Measurements from ENCODE around the gene CCNL2. TPM values are rescaled to one million over a fixed set of nuclear protein-coding genes. Genes with fewer than 3 reads are reported as not detected.

CCNL2 gene
- total RNA-seq, 4 donors from 2014 or later: 31.6 to 248 (median 127) TPM

- Histone ChIP-seq H3K9me3 (no peaks in the 10 kb centered on the region), H3K27me3 (no peaks in the 10 kb centered on the region), H3K4me3 (peak overlapping the region in 1 of 2 donors; percentile 71), H3K4me1 (peaks cover 0 to 98% (median 70%) of the 10 kb centered on the region in 3 donors), H3K27ac (peak overlapping the region; percentile 79 to 97 (median 94)), H3K36me3 (no peaks in the 10 kb centered on the region)
- no peak for TF ChIP-seq EP300 (IDR thresholded peaks at IDR 0.05)
- TF ChIP-seq POLR2A (IDR thresholded peaks at IDR 0.05): no peak
- no peak for TF ChIP-seq POLR2AphosphoS5 (IDR thresholded peaks at IDR 0.05)
- TF ChIP-seq, protein P1, sequence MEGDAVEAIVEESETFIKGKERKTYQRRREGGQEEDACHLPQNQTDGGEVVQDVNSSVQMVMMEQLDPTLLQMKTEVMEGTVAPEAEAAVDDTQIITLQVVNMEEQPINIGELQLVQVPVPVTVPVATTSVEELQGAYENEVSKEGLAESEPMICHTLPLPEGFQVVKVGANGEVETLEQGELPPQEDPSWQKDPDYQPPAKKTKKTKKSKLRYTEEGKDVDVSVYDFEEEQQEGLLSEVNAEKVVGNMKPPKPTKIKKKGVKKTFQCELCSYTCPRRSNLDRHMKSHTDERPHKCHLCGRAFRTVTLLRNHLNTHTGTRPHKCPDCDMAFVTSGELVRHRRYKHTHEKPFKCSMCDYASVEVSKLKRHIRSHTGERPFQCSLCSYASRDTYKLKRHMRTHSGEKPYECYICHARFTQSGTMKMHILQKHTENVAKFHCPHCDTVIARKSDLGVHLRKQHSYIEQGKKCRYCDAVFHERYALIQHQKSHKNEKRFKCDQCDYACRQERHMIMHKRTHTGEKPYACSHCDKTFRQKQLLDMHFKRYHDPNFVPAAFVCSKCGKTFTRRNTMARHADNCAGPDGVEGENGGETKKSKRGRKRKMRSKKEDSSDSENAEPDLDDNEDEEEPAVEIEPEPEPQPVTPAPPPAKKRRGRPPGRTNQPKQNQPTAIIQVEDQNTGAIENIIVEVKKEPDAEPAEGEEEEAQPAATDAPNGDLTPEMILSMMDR (IDR thresholded peaks at IDR 0.05): no peak
- 46 to 67% methylated on average over 7 to 9 of the region's 28 CpGs for WGBS, 2 donors (ENCODE audit: low coverage in 1 of 2)
- no peak for ATAC-seq
These were observed 33.3 kb upstream of the CCNL2 start for GRCh38 chr1:1432274-1432950.

DNA sequence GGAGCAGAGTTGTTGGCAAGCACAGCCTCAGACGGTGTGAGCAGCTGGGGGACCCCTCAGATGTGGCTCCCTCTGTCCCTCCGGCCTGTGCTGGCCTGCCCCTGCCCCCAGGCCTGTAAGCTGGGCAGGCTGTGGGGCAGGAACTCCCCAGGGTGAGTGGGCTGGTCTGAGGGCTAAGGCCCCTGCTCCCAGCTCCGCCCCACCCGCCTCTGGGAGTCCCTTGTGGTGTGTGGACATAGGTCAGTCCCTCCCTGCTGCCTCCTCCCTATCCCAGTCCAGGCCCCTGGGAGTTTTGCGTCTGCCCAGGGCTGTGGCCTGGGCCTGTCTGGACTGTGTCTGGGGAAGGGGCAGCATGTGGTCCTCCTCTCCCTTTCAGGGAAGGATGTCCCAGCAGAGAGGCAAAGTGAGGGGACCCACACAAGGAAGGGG, 32.7 kb upstream of the CCNL2 start:
- TF ChIP-seq POLR2A (IDR thresholded peaks at IDR 0.05): peak in 1 of 2 donors; percentile 9
- TF ChIP-seq, protein P1 (IDR thresholded peaks at IDR 0.05): no peak
- Histone ChIP-seq H3K4me3 (no peak overlapping the region), H3K27ac (peak overlapping the region; percentile 79 to 97 (median 94)), H3K9me3 (no peaks in the 10 kb centered on the region), H3K36me3 (no peaks in the 10 kb centered on the region), H3K27me3 (no peaks in the 10 kb centered on the region), H3K4me1 (peaks cover 0 to 98% (median 66%) of the 10 kb centered on the region in 3 donors)
- WGBS, 2 donors (ENCODE audit: low coverage in 1 of 2): no CpG with 5 or more reads among the region's 5 CpGs
- peak; percentile 21 for ATAC-seq

GRCh38 chr1:1430992-1431844, 32.1 kb upstream of the CCNL2 start:
- Histone ChIP-seq H3K36me3 (no peaks in the 10 kb centered on the region), H3K27me3 (no peaks in the 10 kb centered on the region), H3K4me1 (peaks cover 0 to 98% (median 61%) of the 10 kb centered on the region in 3 donors), H3K27ac (peak overlapping the region; percentile 79 to 97 (median 94)), H3K9me3 (no peaks in the 10 kb centered on the region), H3K4me3 (peak overlapping the region in 1 of 2 donors; percentile 32)
- WGBS, 2 donors (ENCODE audit: low coverage in 1 of 2): no CpG with 5 or more reads among the region's 18 CpGs
- TF ChIP-seq POLR2AphosphoS5 (IDR thresholded peaks at IDR 0.05) (no peak), EP300 (IDR thresholded peaks at IDR 0.05) (no peak), POLR2A (IDR thresholded peaks at IDR 0.05) (no peak)
- TF ChIP-seq, protein P1 (IDR thresholded peaks at IDR 0.05): no peak
- no peak for ATAC-seq

DNA sequence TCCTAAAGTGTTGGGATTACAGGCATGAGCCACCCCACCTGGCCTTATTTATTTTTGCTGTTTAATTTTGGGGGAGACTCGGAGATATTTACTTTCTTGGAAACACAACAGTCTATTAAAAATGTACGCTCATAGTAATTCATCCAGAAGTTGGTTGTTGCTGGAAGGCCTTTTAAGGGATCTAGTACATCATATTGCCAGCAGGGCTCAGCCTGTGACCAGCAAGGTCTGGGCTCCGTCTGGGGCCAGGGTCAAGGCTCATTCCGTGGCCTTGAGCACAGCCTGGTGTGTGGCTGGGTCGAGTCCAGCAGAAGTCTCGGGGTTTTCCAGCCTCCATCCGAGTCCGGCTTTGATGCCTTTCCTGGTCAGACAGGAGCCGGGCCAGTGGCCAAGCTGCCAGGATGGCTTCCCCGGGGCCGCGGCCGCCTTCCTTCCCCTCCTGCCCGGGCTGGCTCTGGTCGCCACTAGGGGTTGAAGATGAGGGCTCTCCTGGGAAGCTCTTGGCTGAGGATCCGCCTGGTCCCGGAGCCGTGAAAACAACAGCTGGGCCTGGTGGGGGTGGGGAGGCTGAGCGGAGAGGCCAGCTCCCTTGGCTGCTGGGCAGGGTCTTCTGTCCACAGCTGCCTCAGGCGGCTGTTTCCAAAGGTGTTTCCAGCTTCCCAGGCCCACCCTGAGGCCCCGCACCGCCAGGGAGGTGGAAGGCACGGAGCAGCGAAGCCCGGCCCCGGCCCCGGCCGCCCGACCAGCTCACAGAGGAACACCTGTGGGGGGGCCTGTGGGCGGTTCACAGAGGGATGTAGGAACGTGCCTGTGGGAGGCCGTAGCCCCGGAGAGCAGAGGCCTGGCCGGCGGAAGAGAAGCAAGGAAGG, 31.2 kb upstream of the CCNL2 start:
- Histone ChIP-seq H3K4me3 (peak overlapping the region in 1 of 2 donors; percentile 32), H3K27me3 (no peaks in the 10 kb centered on the region), H3K4me1 (peaks cover 0 to 94% (median 57%) of the 10 kb centered on the region in 3 donors), H3K36me3 (no peaks in the 10 kb centered on the region), H3K27ac (peak overlapping the region; percentile 79 to 97 (median 94)), H3K9me3 (no peaks in the 10 kb centered on the region)
- TF ChIP-seq POLR2A (IDR thresholded peaks at IDR 0.05) (no peak), POLR2AphosphoS5 (IDR thresholded peaks at IDR 0.05) (peak; percentile 66)
- TF ChIP-seq, protein P1 (IDR thresholded peaks at IDR 0.05): peak in 3 of 4 experiments; percentile 37 to 57 (median 45)
- 6% methylated on average over 9 of the region's 35 CpGs; no CpG with 5 or more reads in 1 of the 2 donors for WGBS, 2 donors (ENCODE audit: low coverage in 1 of 2)
- peak; percentile 62 for ATAC-seq

All from gastroesophageal sphincter (tissue), 4 donors.